MV-4-11 (cell line): Measurements from ENCODE around the gene CDC34.

Experiments used
- DNase-seq: peaks from one replicate; lab custom pipeline; 2025; lab: John Stamatoyannopoulos, UW

Gene CDC34

DNA sequence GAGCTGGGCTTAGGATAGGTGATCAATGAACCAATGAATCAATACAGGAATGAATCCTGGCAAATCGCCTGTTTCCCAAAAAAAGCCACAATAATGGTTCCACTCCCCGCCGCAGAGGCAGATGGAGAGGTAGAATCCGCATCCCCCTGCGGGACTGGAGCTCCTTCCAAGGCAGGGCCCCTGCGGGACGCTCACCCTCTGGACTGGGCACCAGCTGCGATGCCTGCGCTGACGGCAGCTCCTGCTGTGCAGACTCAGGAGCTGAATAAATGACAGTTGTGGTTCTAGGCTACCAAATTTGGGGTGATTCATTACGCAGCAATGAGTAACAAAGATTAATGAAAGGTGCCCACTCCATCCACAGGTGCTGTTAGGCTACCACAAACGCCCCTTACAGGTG is 8.8 kb upstream of the CDC34 start:
- no peak for DNase-seq

DNA sequence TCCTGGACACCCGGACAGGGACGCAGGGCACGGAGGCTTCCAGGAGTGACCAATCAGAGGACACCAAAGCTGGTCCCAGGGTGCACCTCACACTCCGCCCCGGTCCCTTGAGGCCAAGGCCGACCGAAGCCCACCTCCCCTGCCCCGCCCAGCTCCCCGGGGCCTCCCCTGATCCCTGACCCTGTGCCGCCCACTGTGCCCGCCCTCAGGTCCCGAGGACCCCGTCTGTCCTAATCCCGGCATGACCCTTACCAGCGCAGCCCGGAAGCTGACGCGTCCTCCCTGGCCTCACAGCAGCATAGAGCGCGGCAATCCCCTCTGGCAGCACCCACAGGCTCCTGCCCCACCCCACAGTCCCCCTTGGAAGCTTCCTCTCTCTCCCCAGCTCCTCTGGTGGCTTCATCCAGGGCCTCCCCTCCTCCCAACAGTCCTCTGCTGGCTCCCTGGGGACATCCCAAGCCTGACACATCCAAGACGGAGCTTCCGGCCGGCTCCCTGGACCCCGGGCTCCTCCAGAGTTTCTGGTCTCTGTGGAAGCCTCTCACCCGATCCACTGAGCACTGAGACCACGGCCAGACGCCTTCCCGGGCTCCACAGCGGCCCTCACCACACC is 7.4 kb upstream of the CDC34 start:
- no peak for DNase-seq

DNA sequence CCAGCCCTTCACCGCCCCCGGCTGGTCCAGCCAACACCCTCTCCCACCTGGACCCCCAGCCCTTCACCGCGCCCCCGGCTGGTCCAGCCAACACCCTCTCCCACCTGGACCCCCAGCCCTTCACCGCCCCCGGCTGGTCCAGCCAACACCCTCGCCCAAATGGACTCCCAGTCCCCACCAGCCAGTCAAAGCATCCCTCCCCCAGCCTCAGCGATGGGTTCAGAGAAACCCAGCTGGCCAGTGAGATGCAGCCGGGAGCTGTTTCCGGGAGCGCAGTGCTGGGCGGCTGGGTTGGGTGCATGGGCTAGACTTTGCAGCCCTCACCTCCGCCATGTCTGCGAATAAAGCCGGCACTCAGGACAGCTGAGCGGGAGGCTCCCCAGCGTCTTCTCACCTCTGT is 6.5 kb upstream of the CDC34 start:
- DNase-seq = no peak

DNA sequence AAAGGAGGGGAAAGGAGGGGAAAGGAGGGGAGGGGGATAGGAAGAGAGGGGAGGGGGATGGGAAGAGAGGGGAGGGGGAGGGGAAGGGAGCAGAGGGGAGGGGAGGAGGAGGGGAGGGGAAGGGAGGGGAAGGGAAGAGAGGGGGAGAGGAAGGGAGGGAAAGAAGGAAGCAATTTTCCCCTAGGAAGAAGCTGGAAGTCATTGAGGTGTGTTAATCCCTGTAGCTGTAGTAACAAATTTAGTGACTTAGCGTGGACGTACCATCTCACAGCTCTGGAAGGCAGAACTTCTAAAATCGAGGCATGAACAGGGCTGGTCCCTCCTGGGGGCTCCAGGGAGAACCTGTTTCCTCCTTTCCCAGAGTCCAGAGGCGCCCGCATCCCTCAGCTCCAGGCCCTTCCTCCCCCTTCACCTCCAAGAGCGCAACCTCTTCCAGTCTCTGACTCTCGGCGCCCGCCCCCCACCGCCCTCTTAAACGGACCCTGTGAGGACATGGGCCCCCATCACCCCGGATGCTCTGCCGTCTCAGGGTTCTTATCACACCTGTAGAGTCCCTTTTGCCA is 5.6 kb upstream of the CDC34 start:
- DNase-seq = no peak

DNA sequence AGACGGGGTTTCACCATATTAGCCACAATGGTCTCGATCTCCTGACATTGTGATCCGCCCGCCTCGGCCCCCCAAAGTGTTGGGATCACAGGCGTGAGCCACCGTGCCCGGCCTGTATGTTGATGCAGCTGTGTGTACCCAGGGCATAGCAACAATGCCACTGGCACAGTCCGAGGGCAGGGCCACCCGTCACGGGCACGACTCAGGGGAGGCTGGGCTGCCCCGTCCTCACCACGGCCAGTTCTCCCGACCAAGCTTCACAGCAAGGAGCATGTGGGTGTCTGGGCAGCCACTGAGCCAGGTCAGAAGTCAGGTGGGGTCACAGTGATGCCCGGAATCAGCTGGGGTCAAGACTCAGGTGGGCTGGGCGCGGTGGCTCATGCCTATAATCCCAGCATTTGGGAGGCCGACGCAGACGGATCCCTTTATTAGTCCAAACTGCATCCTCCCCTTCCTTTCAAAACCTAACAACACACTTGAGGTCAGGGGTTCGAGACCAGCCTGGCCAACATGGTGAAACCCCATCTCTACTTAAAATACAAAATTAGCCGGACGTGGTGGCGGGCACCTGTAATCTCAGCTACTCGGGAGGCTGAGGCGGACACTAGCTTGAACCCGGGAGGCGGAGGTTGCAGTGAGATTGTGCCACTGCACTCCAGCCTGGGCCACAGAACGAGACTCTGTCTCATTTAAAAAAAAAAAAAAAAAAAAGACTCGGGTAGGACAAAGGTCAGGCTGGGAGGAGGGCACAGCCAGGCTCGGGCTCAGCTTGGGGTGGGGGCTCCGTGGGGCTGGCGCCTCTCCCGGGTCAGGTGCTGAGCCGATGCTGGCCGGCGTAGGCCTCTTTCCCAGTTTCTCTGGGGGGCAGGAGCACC is 1.2 kb upstream of the CDC34 start:
- DNase-seq = no peak

DNA sequence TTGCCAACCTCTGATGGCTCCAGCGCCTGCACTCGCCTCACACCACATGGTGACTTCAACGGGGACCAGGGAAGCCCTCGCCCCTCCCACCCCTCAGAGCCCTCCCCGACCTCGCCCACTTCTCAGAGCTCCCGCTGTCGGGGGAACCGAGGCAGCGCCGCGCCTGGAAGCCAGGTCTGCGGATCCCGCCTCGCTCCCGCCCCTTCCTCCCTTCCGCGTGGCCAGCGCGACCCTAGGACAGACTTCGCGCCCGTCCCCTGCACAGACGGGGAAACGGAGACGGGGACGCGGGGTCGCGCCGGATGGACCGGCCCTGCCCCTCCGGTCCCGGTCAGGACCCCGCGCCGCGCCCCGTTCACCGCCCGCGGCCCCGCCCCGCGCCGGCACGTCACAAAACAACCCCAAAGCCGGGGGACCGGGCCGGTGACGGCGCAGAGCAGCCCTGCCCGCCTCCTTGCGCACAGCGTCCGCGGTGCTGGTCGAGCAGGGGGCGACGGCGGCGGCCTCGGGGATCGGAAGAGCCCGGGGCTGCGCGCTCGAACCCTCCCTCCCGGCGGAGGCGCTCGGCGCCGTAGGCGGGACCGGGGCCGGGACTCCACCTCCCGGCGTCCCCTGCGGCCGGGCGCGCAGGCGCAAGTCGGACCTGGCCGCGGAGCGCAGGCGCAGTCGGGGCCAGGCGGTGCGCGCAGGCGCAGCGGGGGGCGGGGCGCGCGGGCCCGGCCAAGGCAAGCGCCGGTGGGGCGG is 379 bp upstream of the CDC34 start:
- DNase-seq = peak; percentile 73

DNA sequence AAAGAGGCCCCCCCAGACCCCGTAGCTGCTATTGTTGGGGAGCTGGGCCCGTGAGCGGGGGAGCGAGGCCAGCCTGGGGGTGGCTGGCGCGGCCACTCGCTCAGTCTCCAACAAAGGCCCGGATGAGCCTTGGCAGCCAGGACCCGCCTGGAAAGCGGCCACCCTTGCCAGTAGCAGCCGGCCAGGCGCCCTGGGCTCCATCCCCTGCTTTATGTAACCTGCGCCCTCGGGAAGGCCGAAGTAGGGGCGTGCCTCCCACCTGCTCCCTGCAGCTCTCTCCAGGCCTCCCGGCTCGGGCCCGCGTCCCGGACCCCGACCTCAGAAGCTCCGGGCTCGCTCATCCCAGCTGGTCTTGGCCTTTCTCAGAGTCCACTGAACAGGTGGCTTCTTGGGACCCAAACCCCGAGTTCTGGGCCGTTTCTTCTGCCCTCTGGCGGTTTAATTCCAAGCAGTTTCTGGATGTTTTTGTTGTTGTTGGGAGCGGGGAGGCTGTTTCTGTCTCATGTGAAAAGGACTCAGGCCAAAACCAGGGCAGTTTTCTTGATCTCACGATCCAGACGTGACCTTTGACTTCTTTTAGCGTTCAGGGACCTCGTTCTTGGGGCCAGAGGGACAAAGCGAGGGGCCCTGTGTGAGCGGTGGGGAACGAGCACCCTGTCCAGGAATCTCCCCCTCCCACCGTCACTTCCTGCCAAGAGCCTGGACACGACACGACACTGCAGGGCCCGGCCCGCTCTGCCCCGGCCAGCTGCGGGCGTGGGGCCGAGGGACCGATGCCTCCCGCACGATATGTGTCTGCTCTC is 1.2 kb downstream of the CDC34 start:
- peak; percentile 46 for DNase-seq

DNA sequence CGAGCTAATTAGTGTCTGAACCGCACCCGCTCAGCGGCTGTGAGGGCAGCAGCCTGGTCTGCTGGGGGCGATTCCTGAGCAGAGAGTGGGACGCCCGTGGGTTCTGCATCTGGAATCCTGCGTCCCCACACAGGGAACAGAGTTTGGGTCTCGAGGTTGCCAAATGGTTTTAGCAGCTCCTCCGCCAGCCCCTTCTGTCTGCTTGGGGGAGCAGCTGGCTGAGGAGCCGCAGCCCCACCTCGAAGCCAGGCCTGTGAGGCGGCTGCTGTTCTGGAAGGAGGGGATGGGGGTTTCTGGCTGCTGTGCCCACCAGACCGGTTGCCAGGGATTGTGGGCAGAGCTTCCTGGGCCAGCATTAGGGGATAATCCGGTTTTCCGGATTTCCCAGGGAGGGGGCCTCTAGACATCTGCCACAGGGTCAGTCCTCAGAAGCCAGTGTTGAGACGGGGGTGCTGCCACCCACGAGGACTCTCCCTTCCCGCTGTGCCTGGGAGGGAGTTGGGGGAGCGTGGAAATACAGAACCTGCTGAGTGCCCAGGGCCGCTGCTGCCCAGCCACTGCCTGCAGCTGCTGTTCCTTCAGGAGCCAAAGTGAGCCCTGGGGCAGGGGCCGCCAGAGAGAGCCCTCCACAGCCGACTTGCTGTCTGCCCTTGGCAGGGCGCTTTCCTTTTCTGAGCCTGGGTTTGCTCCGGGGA is 2.0 kb downstream of the CDC34 start:
- DNase-seq = no peak

DNA sequence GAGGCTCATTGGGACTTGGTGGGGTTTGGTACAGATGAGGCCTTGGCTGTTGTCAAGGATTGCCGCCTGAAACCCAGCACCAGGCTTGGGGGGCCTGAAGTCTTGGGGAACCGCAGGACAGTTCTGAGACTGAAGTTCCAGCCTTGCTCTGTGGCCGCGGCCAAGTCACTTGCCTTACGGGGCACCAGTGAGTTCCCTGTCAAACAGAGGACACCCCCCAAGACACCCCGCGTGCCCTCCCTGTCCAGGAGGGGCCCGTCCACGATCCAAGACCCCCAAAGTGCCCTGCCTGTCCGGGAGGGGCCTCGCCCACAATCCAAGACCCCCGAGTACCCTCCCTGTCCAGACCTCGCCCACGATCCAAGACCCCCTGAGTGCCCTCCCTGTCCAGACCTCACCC is 2.5 kb downstream of the CDC34 start:
- DNase-seq = no peak

DNA sequence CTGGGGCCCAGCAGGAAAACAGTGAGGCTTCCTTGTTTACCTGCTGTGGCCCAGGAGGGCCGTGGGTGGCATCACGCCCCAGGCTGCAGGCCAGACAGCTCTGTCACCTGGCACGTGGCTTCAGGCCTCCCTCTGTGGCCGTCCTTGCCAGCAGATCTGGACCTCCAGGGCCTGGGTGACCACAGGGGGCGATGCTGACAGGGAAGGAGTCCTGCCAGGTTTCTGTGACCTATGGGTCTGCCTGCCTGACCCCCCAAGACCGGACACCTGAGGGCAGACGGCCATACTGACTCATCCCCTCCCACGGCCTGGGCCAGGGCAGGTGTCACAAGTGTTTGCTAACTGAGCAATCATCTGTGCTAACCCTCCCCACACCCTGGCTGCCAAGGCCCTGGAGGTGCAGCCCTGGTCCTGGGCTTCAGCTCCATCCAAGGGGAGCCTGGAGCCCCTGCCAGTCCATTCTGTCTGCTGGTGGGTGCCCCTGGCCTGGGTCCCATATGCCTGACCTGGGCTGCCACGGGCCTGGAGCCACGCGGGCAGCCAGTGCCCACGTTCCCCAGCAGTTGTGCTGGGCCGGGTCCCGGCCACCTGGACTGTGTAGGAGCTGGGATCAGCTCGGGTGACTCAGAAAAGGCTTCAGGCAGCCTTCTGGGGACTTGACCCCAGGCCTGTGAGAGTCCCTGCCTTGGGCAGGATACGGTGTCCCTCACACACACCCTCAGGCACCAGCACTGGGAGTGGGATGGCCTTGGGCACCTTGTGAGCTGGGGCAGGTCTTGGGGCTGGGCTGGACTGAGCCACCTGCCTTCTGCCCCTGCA is 3.7 kb downstream of the CDC34 start:
- DNase-seq = no peak

DNA sequence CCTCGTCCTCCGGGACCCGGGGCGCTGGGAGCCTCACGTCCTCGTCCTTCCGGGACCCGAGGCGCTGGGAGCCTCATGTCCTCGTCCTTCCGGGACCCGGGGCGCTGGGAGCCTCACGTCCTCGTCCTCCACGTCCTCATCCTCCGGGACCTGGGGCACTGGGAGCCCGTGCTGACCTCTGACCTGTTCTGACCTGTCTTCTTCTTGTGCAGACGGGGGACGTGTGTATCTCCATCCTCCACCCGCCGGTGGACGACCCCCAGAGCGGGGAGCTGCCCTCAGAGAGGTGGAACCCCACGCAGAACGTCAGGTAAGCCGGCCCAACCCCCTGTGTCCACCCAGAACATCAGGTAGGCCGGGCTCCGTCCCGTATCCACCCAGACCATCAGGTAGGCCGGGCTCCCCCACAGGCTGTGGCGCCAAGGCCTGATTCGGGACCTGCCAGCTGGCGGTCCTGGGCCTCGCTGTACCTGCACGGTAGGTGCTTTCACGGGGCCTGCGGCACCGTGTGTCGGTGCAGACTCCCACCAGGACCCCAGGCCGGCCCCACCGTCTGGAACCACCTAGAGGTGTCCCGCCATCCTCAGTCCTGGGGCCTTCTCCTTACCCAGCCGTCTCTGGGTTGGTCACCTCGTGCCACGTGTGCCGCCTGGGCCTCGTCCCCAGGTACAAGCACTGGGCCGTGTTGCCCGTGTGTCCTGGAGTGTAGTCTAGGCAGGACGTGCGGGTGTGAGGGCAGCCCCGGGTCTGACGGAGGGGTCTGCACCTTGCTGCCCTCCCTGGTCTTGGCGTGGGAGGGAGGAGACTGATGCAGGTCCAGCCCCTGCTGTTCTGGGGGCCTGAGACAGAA is 4.7 kb downstream of the CDC34 start:
- DNase-seq = no peak

DNA sequence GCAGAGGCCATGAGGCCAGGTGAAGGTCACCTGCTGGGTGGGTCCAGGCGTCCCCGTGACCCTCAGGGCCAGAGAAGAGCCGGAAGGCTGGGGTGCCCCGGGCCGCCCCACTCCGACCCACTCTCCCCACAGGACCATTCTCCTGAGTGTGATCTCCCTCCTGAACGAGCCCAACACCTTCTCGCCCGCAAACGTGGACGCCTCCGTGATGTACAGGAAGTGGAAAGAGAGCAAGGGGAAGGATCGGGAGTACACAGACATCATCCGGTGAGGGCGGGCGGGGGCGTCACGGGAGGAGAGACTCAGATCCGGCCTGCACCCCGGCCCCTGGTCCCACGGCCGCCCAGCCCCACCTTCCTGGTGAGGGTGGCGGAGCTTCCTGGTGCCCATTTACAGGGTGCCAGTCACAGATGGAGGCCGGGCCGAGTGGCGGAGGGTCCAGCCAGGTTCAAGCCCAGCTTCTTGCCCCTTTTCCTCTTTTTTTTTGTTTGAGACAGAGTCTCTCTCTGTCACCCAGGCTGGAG is 5.4 kb downstream of the CDC34 start:
- DNase-seq = no peak

DNA sequence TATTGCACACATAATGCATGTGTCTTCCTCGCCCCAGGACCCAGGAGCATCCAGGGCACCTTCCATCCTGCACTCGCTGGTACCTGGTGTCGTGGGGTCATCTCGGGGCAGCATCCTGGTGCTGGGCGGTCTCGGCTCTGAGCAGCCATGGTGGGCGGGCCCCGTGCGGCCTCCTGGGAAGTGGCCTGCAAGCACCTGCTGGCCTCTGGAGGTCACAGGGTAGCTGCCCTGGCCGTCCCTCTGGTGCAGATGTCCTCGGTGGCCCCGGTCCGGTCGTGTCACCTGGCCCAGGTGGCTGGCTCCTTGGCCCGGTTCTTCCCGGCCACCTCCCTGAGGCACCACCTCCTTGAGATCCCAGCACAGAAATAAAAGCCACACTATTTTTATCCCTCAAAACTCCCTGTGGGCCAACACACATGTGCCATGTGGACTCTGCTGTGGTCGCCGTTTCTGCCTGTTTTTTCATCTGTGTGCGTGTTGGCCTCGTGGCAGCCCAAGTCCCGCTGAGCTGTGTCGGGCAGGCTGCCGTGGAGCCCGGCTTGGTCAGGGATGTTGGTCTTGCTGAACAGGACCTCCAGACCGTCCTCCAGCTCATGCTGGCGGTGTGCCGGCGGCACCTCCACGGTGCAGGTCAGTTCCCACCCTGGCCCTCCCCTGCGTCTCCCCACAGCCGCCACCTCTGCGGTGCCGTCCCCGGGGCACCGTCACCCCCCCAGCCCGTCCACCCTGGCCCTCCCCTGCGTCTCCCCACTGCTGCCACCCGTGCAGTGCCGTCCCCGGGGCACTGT is 7.3 kb downstream of the CDC34 start:
- DNase-seq = no peak

DNA sequence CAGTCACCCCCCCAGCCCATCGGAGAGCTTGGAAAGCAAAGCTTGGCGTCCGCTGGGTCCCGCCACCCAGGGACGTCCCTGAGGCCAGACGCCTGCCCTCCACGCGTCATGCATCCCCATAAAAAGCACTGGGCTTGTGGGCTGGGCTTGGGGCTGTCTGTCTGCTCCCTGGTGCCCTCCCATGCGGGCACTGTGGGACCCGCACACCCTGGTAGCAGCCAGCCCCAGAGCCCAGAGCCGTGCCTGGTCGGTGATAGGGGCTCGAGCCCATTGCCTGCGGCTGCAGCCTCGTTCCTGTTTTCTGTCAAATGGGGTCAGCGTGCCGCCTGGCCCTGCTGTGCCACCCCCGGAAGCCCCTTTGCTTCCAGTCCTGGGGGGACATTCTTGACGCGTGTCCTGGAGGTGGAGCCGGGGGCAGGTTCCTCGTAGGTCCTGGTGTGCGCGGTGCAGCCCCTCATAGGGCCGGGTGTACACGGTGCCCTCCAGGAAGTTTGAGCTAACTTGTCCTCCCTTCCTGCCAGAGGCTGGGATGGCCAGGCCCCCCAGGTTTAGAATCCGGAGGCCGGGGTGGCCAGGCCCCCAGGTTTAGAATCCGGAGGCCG is 8.0 kb downstream of the CDC34 start:
- no peak for DNase-seq

DNA sequence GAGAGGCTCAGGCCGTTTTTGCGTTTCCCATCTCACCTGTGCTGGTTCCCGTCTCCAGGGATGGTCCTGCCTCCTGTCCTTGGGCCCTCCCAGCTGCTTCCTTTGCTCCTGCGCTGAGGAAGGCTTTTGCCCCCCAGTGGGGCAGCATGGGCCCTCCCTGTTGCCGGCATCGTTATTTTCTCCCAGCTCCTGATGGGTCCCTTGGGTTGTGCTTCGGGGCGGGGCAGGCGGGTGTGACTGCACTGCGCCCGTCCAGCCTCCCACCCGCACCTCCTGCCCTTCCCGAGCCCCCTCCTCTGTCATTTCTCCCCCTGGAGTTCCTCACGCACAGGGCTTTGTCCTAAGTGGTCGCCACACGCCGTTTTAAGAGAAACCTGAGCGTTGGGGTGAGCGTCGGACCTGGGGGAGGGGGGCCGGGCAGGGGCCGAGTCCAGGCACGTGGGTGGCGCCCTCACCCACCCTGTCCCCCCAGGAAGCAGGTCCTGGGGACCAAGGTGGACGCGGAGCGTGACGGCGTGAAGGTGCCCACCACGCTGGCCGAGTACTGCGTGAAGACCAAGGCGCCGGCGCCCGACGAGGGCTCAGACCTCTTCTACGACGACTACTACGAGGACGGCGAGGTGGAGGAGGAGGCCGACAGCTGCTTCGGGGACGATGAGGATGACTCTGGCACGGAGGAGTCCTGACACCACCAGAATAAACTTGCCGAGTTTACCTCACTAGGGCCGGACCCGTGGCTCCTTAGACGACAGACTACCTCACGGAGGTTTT is 9.5 kb downstream of the CDC34 start:
- DNase-seq = no peak

DNA sequence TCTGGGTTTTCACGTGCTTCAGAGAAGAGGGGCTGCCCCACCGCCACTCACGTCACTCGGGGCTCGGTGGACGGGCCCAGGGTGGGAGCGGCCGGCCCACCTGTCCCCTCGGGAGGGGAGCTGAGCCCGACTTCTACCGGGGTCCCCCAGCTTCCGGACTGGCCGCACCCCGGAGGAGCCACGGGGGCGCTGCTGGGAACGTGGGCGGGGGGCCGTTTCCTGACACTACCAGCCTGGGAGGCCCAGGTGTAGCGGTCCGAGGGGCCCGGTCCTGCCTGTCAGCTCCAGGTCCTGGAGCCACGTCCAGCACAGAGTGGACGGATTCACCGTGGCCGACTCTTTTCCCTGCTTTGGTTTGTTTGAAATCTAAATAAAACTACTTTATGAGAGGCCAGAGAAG is 10.1 kb downstream of the CDC34 start:
- DNase-seq = no peak
